GM21576 (cell line): ENCODE results near the gene AIFM2.
"Not testable (repeated sequence)": the region's sequence is repeated elsewhere in the genome, so short reads cannot be mapped to it uniquely, and the experiment has no call there.

Experiments used
- ATAC-seq: cut with Tn5 transposase; IDR thresholded peaks from one replicate; pipeline ENCODE4 v1.9.1; 2021; ENCODE audit warnings: mild to moderate bottlenecking, moderate library complexity; ENCODE audit not compliant: unreplicated experiment

Gene AIFM2

DNA sequence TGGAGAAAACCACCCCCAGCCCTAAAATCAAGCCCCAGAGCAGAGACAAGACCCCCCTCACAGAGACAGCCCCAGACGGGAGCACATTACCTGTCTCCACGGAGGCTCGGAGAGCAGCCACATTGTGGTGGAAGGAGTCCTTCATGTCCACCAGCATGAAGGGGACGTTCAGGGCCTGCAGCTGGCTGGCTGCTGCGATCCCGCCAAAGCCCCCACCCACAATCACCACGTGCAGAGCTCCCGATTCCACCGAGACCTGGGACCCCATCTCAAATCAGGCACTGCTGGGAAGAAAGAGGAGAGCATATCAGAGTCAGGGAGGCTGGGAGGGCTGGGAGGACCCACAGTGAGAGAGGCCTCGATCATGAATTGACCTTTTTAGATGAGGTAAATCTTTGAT is 8.8 kb downstream of the AIFM2 start:
- ATAC-seq, result no peak

DNA sequence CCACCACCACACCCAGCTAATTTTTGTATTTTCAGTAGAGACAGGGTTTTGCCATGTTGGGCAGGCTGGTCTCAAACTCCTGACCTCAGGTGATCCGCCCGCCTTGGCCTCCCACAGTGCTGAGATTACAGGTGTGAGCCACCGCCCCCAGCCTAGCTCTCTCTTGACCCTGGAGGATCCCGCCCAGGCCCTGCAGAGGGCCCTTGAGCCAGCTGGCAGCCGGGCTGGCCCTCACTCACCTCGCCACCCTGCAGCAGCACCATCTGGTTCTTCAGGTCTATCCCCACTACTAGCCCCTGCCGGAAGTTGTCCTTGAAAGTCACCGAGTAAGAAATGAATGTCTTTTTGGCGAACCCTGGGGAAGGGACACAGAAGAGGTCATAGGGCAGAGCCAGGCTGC is 9.5 kb downstream of the AIFM2 start:
- ATAC-seq, result not testable (repeated sequence)

DNA sequence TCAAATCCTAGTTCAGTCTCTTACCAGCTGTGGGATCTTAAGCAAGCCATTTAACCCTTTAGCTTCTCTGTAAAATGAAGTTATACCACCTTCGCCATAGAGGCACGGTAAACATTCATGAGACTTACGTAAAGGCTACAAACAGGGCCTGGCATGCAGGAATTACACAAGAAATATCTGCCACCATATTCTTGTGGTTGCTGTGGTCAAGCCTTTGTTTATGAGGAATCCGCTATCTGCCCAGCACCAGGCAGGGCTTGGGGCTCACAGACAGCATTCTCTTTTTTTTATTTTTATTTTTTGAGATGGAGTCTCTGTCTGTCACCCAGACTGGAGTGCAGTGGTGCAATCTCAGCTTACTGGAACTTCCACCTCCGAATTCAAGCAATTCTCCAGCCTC is 9.9 kb downstream of the AIFM2 start:
- ATAC-seq, result no peak

DNA sequence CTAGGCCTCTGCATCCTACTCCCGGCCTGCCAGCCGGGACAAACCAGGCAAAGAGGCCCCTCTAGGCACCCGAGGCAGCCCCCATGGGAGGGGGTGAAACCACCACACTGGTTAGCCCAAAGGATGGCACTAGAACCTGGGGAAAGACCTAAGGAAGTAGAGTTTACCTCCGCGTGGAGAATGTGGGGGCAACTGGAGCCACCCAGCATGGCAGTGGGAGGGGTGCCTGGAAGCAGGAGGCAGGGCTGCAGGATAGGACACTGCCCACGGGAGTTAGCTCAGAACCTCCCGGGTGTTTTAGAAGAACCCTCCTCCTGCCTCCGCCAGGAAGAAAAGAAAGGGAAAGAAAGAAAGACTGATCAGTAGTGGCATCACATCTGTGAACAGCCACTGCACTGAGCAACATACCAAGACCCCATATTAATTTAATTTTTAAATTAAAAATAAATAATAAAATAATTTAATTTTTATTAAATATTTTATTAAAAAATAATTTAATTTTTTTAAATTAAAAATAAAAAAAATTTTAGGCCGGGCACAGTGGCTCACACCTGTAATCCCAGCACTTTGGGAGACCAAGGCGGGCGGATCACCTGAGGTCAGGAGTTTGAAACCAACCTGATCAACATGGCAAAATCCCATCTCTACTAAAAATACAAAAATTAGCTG is 11.2 kb downstream of the AIFM2 start:
- no peak for ATAC-seq

DNA sequence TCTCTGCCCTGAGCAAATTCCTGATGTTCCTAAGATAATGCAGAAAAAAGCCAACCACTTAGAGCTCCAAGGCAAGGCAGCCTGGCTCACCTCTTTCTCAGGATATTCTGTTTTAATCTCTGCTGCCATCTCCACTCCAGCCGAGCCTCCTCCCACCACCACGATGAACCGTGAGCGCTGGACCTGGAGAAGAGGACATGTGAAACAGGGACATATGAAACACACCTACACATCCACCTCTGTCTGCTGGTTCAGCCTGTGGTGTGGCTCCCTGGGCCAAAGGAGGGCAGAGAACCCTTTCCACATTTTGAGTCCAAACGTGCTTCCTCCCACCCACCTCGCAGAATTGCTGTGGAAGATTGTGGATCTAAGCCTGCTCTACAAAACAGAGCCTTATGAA is 12.2 kb downstream of the AIFM2 start:
- no peak for ATAC-seq

DNA sequence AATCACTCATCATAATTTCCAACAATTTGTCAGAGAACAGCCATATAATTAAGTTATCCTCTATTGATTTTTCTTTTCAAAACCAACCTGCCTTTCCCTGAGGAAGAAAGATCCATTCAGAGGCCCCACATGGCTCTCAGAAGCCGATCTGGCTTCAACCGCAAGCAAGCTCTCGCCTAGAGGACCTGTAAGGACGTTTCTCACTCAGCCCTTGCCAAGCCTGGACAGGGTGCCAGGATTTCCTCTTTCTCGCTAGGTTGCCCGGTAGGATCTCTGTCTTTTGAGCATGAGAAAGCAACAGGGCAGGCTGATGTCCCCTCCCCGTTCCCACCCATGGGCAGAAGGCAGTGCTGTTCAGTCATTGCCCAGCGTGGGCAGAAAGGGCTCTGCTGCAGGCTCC is 13.0 kb downstream of the AIFM2 start:
- ATAC-seq, result no peak

DNA sequence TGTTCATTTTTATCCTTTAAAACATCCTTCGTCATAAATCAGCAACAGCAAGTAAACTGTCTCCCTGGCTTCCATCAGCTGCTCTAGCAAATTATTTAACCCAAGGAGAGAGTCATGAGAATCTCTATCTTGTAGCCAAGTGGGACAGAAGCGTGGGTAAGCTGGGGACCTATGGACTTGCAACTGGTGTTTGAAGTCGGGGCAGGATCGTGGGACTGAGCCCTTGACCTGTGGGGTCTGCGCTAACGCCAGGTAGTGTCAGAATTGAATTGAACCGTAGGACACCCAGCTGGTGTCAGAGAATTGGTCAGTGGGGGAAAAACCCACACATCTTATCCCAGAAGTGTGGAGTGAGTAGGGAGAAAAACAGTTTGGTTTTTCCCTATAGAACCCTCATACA is 13.4 kb downstream of the AIFM2 start:
- ATAC-seq, result no peak

DNA sequence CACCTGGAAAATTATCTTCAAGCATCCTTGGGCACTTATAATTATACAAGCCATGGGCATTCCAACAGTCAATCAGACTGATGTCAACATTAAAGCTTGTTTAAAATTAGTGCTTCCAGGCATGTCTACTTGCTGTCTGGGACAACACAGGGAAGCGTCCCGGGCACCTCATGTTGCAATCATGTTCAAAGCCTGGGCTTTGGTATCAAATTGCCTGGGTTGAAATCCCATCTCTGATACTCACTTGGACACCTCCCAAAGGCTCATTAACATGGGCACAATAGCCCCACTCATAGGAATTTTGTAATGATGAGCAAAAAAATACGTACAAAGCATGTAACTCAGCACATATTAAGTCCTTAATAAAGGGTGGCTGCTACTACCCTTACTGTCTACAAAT is 14.4 kb downstream of the AIFM2 start:
- ATAC-seq, result no peak

DNA sequence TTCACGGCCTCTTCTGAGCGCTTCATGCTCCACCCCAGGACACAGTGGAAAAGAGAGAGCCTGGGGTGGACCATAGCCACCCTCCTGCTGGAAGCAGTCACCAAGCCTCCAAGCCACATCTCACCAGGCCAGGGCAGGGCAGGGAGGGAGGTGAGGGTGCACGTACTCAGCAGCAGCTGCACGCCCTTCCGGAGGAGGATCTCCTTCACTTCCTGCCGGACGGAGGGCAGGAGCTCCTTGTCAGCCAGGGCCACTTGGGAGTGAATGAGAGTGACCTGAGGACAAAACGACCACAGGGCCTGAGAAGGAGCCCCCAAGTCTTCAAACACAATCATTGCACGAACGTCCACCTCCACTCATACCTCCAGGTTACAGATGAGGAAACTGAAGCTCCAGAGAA is 15.0 kb downstream of the AIFM2 start:
- no peak for ATAC-seq

GRCh38 chr10:70115948-70116682 is 16.5 kb downstream of the AIFM2 start:
- ATAC-seq, result no peak

- no peak for ATAC-seq
Measured at GRCh38 chr10:70114902-70115301, 17.7 kb downstream of the AIFM2 start.

GRCh38 chr10:70112071-70112470 is 20.6 kb downstream of the AIFM2 start:
- ATAC-seq, result no peak

GRCh38 chr10:70111496-70111895 is 21.1 kb downstream of the AIFM2 start:
- no peak for ATAC-seq

DNA sequence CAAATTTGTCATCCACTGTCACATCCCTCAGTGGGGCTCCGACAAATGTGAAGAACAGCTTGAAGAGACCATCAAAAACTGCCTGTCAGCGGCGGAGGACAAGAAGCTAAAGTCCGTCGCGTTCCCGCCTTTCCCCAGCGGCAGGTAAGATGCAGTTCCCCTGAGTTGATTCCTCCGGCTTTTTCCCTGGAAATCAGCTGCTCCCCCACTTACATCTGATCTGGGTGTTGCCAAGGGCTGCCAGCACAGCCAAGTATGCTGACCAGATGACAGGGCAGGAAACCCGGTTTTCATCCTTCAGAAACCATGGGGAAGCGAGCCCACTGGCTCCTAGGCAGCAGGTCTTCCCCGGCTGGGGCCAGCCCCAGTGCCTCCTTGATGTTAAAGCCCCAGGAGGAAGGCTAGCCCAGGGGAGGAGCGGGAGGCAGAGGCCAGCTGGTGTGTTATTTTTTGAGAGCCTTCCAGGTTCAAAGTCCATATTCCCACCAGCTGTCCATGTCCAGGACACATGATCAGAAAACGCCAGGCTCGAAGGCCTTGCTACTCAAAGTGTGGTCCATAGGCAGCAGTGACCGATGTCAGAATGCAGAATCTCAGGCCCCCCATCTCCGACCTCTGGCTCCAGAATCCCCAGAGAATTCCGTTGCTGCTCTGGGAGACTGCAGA is 23.4 kb downstream of the AIFM2 start:
- no peak for ATAC-seq

DNA sequence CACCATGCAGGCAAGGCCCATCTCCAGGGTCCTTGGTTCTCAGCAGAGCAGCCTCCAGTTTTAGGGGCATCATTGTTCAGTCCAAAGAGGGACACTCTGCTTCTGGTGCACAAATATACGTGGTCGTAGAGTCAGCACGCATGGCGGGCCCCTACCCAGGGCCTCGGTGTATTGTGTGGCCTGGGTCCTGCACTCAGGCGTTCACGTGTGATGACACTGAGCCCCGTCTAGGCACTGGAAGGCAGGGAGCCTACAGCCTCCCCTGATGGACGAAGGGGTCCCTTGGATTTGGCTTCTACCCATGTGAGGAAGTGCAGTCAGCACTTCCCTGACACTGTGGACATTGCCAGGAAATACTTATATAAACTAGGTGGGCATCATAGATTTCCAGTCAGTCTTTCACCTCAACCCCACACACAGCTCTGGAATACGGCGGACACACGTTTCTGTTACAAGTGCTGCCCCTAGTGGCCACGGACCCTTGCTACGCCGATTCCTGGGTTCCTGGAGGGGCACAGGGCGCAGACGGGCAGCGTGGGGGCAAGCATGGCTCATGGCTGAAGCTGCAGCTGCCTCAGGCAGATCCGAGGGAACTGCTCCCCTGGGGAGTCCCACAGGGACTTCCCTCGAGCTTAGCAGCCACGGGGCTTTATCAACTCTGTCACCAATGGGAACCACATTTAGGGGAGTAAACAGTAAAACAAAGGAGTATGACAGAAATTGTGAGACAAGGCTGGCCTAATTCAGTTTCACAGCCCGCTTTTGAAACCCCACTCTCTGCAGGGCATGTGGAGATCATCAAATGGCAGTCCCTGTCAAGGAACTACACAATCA is 25.4 kb downstream of the AIFM2 start:
- peak; percentile 67 for ATAC-seq

DNA sequence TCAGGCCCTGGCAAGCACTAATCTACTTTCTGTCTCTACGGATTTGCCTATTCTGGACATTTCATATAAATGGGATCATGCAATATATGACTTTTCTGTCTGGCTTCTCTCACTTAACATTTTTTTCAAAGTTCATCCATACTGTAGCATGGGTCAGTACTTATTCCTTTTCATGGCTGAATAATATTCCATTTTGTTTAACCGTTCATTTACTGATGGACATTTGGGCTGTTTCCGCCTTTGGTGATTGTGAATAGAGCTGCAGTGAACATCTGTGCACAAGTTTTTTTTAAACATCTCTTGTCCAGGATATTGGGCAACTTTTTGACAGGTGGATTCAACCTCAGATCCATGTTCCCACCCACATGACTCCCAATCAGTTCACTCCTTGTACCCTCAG is 31.0 kb downstream of the AIFM2 start:
- no peak for ATAC-seq

- ATAC-seq, result not testable (repeated sequence)
Measured at GRCh38 chr10:70101068-70101562, 31.5 kb downstream of the AIFM2 start.

DNA sequence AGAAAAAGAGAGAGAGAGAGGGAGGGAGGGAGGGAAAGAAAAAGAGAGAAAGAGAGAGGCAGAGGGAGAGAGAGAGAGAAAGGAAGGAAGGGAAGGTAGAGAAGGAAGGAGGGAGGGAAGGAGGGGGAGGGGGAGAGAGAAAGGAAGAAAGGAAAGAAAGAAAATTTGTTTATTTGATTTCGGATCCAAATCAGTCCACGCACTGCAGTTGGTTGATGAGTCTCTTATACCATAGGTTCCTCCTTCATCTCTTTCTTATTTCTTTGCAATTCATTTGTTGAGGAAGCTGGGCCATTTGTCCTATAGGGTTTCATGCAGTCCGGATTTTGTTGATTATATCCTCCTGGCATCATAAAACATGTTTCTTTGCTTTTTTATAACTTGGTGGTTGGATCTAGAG is 34.4 kb downstream of the AIFM2 start:
- ATAC-seq, result no peak

- ATAC-seq, result no peak
Measured at GRCh38 chr10:70097459-70097858, 35.2 kb downstream of the AIFM2 start.

DNA sequence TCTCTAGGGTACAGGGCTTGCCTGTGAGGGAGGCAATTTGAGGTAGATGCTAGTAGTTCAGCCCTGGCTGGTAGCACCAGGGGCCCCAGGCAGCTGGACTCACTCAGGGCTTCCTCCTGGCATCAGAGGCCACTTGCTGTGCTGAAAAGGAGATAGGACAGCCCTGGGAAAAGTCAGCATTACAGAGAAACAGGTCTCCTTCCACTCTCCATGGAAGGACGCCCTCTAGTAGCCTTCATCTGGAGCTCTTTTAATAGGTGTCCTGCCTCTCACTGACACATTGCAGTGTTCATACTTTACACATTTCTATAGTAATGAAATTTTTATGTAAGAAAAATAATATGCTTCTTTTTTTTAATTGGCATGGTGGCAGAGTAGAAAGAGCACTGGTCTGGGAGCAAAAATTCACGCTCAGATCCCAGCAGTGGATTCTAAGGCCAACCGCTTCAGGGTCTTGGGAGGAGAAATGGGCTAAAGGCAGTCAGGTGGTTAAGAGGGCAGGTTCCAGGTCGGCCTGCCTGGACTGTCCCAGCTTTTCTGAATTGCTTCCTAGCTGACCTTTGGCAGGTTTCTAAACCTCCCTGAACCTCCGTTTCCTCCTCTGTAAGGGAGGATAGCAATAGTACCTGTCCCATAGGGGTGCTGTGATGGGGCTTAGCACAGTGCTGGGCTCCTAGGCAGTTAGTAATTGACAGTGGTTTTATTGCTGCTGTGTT is 35.8 kb downstream of the AIFM2 start:
- no peak for ATAC-seq
